ENCODE data around the gene RFX8.

DNA sequence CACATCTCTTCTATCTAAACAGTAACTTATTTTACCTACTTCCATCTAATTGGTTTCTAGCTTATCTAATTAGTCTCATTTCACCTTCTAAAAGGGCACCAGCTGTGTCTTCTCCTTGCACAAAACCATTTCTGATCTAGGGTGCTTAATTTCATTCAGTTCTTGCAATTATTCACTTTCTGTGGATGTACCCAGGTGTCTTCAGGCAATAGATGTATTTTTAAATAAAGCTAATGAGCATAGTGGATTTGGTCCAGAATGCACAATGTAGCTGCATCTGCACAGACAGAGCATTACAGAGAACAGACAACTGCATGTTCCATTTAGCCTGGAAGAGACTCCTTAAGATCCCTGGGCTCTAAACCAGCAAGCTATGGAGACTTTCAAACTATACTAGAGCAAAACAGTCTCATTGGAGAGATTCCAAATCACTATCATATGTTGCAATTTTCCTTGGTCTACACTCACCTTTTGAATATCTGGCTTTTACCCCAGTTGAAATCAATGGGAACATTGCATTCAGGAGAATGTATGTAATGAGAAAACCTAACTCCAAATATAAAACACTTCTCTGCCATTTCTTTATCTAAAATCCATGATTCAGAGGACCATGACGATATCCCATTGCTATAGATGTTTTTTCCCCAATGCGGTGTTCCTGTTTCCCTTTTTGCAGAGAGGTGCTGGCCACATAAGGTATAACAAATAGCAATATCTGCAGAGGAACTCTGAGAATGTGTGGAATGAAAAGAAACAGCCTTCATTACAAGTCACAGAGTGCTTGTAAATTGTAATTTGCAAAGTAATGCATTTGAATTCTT is 3.5 kb upstream of the RFX8 start:
- no peak for TF ChIP-seq CEBPB (IDR thresholded peaks at IDR 0.05; ENCODE audit: low read depth, low read length)
- TF ChIP-seq RAD21 (IDR thresholded peaks at IDR 0.05 in 1 of 2, conservative IDR thresholded peaks at IDR 0.05 in 1 of 2; ENCODE audit: low read depth in 2 of 2, low read length in 2 of 2) = no peak

All from H1 (cell line).